Liver (tissue), 9 donors: ENCODE results near the gene LSM2. TPM values are rescaled to one million over a fixed set of nuclear protein-coding genes. Genes with fewer than 3 reads are reported as not detected.

Experiments
- DNase-seq: peaks from one replicate; pipeline ENCODE4 v3.0.0-alpha.2; 2017; ENCODE audit warnings: low spot score
- H3K27ac ChIP-seq, 2 donors: one replicate each; pipeline ENCODE4 v1.7.0; 2013; ENCODE audit warnings: inconsistent platforms in 2 of 2, low read length in 2 of 2, control low read depth in 1 of 2, low read depth in 1 of 2, mild to moderate bottlenecking in 1 of 2
- H3K27me3 ChIP-seq, 4 donors: one replicate each; pipeline versions ENCODE4 v1.6.1 to v1.7.0; 2013; ENCODE audit warnings: low read length in 3 of 4, inconsistent platforms in 1 of 4, mild to moderate bottlenecking in 1 of 4, moderate library complexity in 1 of 4; ENCODE audit not compliant: control insufficient read depth in 4 of 4, insufficient read depth in 4 of 4
- H3K36me3 ChIP-seq, 4 donors: one replicate each; pipeline versions ENCODE4 v1.6.1 to v1.7.0; 2013; ENCODE audit warnings: low read length in 3 of 4, mild to moderate bottlenecking in 3 of 4, low read depth in 1 of 4, moderate library complexity in 1 of 4; ENCODE audit not compliant: control insufficient read depth in 4 of 4, insufficient read depth in 3 of 4
- H3K4me1 ChIP-seq, 4 donors: one replicate each; pipeline versions ENCODE4 v1.6.1 to v1.7.0; 2013; ENCODE audit warnings: low read length in 3 of 4, mild to moderate bottlenecking in 3 of 4, moderate library complexity in 1 of 4; ENCODE audit not compliant: control insufficient read depth in 4 of 4, insufficient read depth in 4 of 4
- H3K4me3 ChIP-seq, 3 donors: one replicate each; pipeline versions ENCODE4 v1.6.1 to v1.7.0; 2013; ENCODE audit warnings: low read length in 3 of 3, control low read depth in 1 of 3, low read depth in 1 of 3, mild to moderate bottlenecking in 1 of 3
- H3K9ac ChIP-seq, 2 donors: one replicate each; pipeline ENCODE4 v1.7.0; 2013; ENCODE audit warnings: low read length in 2 of 2, mild to moderate bottlenecking in 2 of 2, moderate library complexity in 2 of 2, control low read depth in 1 of 2, low read depth in 1 of 2
- H3K9me3 ChIP-seq, 4 donors: one replicate each; pipeline versions ENCODE4 v1.6.1 to v1.7.0; 2013; ENCODE audit warnings: low read length in 3 of 4; ENCODE audit not compliant: control insufficient read depth in 4 of 4
- ATF3 ChIP-seq: IDR thresholded peaks from 2 replicates; pipeline ENCODE4 v1.6.1; 2016; ENCODE audit warnings: antibody characterized with exemption
- CTCF ChIP-seq: fragments of 150-350 bp; IDR thresholded peaks from 2 replicates; pipeline ENCODE4 v1.5.1; 2017; ENCODE audit warnings: improper control_type of control experiment, low read depth, low read length; ENCODE audit not compliant: missing input control
- EGR1 ChIP-seq, 2 donors: IDR thresholded peaks; 2 replicates each; pipeline ENCODE4 v1.6.1; 2016 to 2018; ENCODE audit warnings: antibody characterized with exemption in 2 of 2, low read depth in 2 of 2
- FOXA1 ChIP-seq: IDR thresholded peaks from 2 replicates; pipeline ENCODE4 v1.6.1; 2016; ENCODE audit warnings: antibody characterized with exemption
- FOXA2 ChIP-seq: IDR thresholded peaks from 2 replicates; pipeline ENCODE4 v1.6.1; 2016; ENCODE audit warnings: antibody characterized with exemption
- GABPA ChIP-seq, 2 donors: IDR thresholded peaks in 1 of 2; conservative IDR thresholded peaks in 1 of 2; 2 replicates each; pipeline ENCODE4 v1.6.1; 2016; ENCODE audit warnings: antibody characterized with exemption in 2 of 2, mild to moderate bottlenecking in 1 of 2, moderate library complexity in 1 of 2
- HNF4A ChIP-seq, 2 donors: conservative IDR thresholded peaks; 2 replicates each; pipeline ENCODE4 v1.6.1; 2016; ENCODE audit warnings: antibody characterized with exemption in 2 of 2, mild to moderate bottlenecking in 2 of 2
- HNF4G ChIP-seq: IDR thresholded peaks from 2 replicates; pipeline ENCODE4 v1.6.1; 2016; ENCODE audit warnings: antibody characterized with exemption
- JUND ChIP-seq, 2 donors: IDR thresholded peaks; 2 replicates each; pipeline ENCODE4 v1.6.1; 2016; ENCODE audit warnings: antibody characterized with exemption in 2 of 2
- MAX ChIP-seq: IDR thresholded peaks from 2 replicates; pipeline ENCODE4 v1.6.1; 2016; ENCODE audit warnings: antibody characterized with exemption
- NR2F2 ChIP-seq: IDR thresholded peaks from 2 replicates; pipeline ENCODE4 v1.6.1; 2016; ENCODE audit warnings: antibody characterized with exemption
- RAD21 ChIP-seq, 2 donors: IDR thresholded peaks; 2 replicates each; pipeline ENCODE4 v1.6.1; 2016; ENCODE audit warnings: antibody characterized with exemption in 2 of 2, mild to moderate bottlenecking in 2 of 2
- REST ChIP-seq: IDR thresholded peaks from 2 replicates; pipeline ENCODE4 v1.6.1; 2016; ENCODE audit warnings: antibody characterized with exemption, mild to moderate bottlenecking
- RXRA ChIP-seq, 2 donors: IDR thresholded peaks; 2 replicates each; pipeline ENCODE4 v1.6.1; 2017 to 2018; ENCODE audit warnings: antibody characterized with exemption in 2 of 2, mild to moderate bottlenecking in 1 of 2
- SP1 ChIP-seq: IDR thresholded peaks from 2 replicates; pipeline ENCODE4 v1.6.1; 2018; ENCODE audit warnings: antibody characterized with exemption, mild to moderate bottlenecking
- TAF1 ChIP-seq: conservative IDR thresholded peaks from 2 replicates; pipeline ENCODE4 v1.6.1; 2016; ENCODE audit warnings: antibody characterized with exemption, mild to moderate bottlenecking
- YY1 ChIP-seq: IDR thresholded peaks from 2 replicates; pipeline ENCODE4 v1.6.1; 2016; ENCODE audit warnings: antibody characterized with exemption, mild to moderate bottlenecking
- ZBTB33 ChIP-seq: IDR thresholded peaks from 2 replicates; pipeline ENCODE4 v1.6.1; 2016; ENCODE audit warnings: antibody characterized with exemption
- WGBS: extraction: QIAGEN DNeasy Blood & Tissue Kit; methylation state at CpG from one replicate; pipeline ENCODE4 v1.1.7; 2013; 5-methylcytosine and 5-hydroxymethylcytosine counted together
- polyA plus RNA-seq, 2 donors: library from polyadenylated mRNA; stranded (reverse) in 1 of 2; unstranded in 1 of 2; fragments of 200-250 nt in 1 of 2; fragments of >200 nt in 1 of 2; fragmentation: Nextera tagmentation in 1 of 2; extraction: Ambion mirVana in 1 of 2; gene quantifications; one replicate each; pipeline versions ENCODE4 v1.2.1 to v1.2.3, GENCODE V29; 2013 to 2015
- total RNA-seq, 2 donors: library from RNA; depleted of rRNA; stranded (reverse); fragments of >200 nt; gene quantifications; one replicate each; pipeline ENCODE4 v1.2.3, GENCODE V29; 2014
- donor health status: healthy.
- donor health status: healthy.
- donor health status: healthy.
- donor health status: healthy.
- donor health status: healthy.

Gene LSM2
- total and polyA plus RNA-seq, 4 donors, result 7.3 to 18.7 (median 15.5) TPM

- peak overlapping the region; percentile 72 to 100 for H3K27ac ChIP-seq
Observed at GRCh38 chr6:31813465-31813849, 6.7 kb upstream of the LSM2 start.

GRCh38 chr6:31811645-31812044 is 4.9 kb upstream of the LSM2 start:
- no peak overlapping the region for H3K4me3 ChIP-seq
- no peak overlapping the region for H3K27ac ChIP-seq
- H3K9me3 ChIP-seq, result no peaks in the 10 kb centered on the region
- no peaks in the 10 kb centered on the region for H3K36me3 ChIP-seq
- TF ChIP-seq MAX (no peak), HNF4G (no peak), JUND (IDR thresholded peaks at IDR 0.05) (no peak), ZBTB33 (no peak), REST (no peak), RXRA (IDR thresholded peaks at IDR 0.05) (no peak), YY1 (no peak), FOXA2 (no peak), GABPA (IDR thresholded peaks at IDR 0.05 in 1 of 2, conservative IDR thresholded peaks at IDR 0.05 in 1 of 2) (no peak), ATF3 (no peak), TAF1 (no peak), NR2F2 (no peak), RAD21 (IDR thresholded peaks at IDR 0.05) (no peak), SP1 (no peak), EGR1 (IDR thresholded peaks at IDR 0.05; ENCODE audit: low read depth in 2 of 2) (no peak), CTCF (no peak), HNF4A (conservative IDR thresholded peaks at IDR 0.05) (no peak), FOXA1 (no peak)
- H3K9ac ChIP-seq, result no peak overlapping the region
- 96% methylated on average over 12 of the region's 12 CpGs for WGBS
- DNase-seq, result no peak
- peaks cover 3 to 10% (median 6%) of the 10 kb centered on the region in 4 donors for H3K4me1 ChIP-seq
- no peaks in the 10 kb centered on the region for H3K27me3 ChIP-seq

More at GRCh38 chr6:31813465-31813849, 6.7 kb upstream of the LSM2 start:
- WGBS, result 98% methylated on average over 7 of the region's 7 CpGs
- peaks cover 5 to 9% (median 5%) of the 10 kb centered on the region in 4 donors for H3K4me1 ChIP-seq
- H3K9me3 ChIP-seq, result no peaks in the 10 kb centered on the region
- no peak for DNase-seq
- H3K9ac ChIP-seq, result peak overlapping the region in 1 of 2 donors; percentile 73
- H3K36me3 ChIP-seq, result no peaks in the 10 kb centered on the region
- H3K4me3 ChIP-seq, result no peak overlapping the region
- TF ChIP-seq NR2F2, result no peak
- no peak for TF ChIP-seq ATF3
- no peak for TF ChIP-seq MAX
- no peak for TF ChIP-seq RAD21 (IDR thresholded peaks at IDR 0.05)
- TF ChIP-seq SP1, result no peak
- no peaks in the 10 kb centered on the region for H3K27me3 ChIP-seq
